Measurements from ENCODE around the gene CREB3L4.
A peak's percentile ranks its signal among the peaks of the same experiment; 100 is the strongest.

CREB3L4 gene

DNA sequence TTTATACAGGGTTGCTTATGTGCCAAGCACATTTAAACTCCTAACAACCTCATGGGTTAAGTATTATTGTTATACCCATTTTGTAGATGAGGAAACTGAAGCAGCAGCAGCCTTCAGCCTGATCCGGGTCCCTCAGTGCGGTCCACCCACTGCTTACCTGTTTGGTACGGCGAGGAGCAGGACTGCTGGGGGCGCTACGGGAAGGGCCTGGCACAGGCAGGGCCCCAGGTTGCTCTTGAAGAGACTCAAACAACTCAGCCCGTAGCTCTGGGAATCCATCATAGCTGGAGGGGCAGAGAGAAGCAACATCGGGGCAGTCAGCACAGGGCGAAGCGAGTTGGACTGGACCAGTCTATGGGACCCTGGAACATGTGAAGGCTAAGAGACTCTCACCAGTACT, 30.4 kb upstream of the CREB3L4 start:
- no peak for DNase-seq (ENCODE audit: low read depth)

DNA sequence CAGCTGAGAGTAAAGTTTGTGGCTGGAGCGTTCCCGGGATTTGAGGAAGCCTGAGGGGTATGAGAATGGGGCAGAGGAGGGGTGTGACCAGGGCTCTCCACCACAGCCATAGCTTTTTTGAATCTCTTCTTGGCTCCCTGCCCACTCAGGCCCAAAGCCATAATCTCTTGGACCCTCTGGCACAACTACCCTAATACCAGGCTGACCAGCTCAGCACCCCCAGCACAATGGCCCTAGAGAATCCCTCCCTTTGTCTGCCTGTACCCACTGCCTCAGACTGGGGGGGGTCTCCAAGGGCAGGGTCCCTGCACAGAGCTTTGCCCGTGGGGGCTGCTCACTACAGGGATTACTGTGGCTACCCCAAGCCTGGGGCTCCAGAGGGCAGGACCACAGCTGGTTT, 28.7 kb upstream of the CREB3L4 start:
- DNase-seq (ENCODE audit: low read depth): no peak

DNA sequence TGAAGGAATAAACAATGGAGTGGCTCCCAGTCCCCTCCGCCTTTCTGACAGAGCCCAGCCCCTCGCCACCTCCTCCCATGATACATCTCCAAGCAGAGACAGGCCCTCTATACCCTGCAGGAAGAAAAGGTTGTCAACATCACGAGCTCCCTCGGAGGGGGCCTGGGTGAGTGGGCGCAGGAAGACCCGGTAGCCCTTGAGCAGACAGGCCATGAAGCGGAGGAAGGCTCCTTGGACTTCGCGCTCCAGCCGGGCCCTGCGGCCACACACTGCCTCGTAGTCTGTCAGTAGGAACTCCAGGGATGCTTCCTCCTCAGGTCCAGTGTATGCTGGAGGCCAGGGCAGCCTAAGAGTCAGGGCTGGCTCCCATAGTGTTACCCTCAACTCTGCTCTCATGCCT, 28.2 kb upstream of the CREB3L4 start:
- no peak for DNase-seq (ENCODE audit: low read depth)

DNA sequence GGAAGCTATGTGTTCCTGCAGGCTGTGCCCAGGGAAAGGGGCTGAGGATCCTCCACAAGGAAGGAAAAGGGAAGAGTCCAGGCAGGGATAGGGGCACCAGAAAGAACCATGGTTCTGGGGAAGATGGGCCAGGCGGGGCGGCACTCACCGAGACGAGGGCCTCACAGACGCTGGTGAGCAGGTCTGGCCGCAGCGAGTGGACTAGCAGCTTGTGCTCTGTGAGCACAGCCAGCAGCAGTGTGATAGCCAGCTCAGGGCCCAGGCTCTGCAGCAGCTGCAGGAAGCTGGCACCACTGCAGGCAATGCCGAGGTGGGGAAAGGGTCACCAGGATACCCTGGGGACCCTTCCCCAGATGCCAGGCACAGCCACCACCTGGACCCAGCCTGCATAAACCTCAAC, 26.9 kb upstream of the CREB3L4 start:
- no peak for DNase-seq (ENCODE audit: low read depth)

DNA sequence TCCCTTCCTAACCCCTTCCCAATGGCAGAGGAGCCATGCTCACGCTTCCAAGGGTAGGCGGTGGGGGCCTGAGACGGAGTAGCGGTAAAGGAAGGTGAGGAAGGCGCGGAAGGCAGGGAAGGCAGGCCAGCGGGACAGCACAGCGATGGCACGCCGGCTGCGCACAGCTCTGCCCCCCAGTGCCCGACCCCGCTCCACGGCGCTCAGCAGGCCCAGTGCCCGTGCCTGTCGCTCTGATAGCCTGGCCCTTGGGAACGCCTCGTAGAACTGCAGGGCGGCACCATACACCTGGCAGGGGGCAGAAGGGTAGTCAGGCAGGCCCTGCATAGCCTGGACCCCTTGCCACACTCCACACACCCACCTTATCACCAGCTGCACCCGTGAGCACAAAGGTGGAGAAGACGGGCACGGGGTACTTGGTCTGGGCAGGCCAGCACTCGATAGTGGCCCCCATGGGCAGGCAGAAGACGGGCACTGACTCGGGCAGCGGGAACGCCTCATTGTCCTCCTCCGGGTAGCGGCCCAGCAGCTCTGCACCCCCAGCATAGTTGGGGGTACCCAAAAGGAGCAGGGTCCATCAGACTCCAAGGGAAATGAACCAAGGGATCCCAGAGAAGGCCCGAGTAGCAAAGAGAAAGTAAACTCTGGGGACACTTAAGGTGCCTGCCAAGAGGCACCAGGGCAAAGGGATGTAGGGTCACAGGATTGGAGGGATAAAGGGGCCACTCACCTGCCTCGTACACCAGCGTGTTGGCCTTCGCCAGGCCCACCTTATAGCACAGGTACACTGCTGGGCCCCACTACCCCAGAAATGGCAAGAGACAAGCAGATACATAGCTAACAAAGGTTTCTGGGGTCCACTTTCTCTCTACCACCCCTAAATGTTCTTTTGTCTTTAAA, 25.6 kb upstream of the CREB3L4 start:
- no peak for DNase-seq (ENCODE audit: low read depth)

DNA sequence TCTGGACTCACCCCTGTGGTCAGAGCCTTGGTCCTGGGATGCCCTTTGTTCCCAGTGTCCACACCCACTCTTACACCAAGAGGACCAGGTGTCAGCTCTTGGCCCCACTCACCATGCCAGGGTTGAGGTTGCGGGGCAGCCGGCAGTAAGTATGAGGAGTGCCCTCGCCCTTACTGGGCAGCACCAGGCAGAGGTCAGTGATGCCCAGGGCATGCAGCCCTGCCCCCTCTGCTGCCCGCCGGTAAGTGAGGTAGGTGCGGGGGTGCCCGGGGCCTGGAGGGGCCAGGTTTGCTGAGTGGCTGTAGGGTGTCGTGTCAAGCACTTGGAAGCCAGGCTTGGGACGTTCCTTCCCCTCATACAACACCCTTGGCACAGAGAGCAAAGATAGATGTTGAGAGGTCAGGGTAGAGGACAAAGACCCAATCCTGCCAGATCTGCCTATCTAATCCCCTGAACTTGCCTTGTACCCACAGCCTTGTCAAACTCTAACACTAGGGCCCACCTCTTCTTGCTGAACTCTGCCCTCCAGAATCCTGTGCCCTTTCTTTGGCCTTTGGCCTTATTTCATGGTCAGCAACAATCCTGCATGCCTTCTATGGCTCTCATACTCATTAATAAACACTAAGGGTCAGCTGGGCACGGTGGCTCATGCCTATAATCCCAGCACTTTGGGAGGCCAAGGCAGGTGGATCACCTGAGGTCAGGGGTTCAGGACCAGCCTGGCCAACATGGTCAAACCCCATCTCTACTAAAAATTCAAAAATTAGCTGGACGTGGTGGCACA, 24.7 kb upstream of the CREB3L4 start:
- DNase-seq (ENCODE audit: low read depth): no peak

DNA sequence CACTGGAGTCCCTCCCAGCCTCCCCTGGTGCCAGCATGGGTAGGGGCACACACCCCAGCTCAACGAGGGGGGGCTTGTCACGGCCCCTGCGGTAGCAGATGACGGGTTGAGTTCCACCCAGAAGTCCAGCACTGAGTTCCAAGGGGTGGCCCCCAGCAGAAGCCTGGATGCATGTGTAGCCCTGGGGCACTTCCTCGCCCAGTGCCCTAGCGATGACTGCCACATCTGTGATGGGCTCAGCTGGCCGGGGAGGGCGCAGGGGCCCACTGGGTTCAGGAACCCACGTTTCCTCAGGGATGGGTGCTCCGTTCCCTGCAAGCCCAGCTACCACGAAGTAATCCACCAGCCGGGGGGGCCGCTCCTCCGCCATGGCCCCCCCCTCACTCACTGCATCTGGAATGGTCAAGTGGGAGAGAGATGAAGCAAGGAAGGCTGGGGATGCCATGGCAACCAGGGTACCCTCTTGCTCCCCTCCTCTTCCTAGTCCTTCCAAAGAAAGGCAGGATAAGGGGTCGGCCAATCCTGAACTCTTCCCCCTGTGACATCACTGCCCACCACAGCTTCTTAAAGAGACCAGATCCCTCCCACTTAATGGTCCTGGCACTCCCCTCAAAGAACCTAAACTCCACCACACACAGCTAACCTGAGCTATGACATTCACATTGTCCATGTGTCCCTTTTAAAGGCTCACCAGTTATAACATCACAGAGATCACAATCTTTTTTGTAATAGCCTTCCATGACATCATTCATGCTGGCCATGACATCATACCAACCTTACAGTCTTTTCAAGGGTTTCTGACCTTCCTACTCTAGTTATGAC, 23.5 kb upstream of the CREB3L4 start:
- DNase-seq (ENCODE audit: low read depth): no peak

DNA sequence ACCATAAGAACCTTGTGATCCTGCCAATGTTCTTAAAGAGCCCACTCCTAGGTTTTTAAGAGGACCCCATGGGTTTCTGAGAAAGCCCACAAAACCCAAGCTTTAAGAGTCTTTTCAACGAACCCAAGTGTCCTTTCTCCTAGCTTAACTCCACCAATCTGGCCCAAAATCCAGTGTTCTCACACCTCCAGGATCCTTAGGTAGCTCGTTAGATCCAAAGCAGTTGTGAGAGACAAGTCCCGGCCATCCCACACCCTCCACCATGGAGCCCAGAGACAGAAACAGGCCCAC, 22.9 kb upstream of the CREB3L4 start:
- no peak for DNase-seq (ENCODE audit: low read depth)

DNA sequence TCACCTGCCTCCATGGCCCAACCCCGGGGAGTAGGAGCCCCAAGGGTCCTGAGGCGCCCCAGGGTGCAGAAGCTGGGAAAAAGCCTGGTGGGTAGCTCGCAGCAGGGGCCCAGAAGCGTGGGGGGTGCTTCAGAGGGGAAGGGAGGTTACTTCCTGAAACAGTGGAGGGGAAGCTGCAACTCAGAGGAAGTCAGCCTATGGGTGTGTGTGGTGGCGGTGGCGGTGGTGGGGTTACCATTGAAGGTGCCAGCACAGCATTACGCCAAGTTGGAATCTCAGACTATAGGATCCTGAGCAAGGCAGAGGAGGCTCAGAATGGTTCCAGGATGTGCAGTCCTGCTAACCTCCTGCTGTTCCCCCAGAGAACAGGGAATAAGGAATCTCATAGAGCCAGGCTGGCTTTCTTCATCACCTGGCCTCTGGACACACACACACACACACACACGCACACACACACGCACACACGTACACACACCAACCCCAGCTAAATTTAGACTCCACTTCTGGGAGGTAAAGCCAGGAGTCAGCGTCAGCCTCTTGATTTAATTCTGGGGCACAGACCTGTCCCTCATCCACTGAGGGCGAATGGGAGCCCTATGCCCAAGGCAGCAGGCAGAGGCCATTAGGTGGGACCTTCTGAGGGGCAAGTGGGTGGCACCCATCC, 22.4 kb upstream of the CREB3L4 start:
- peak; percentile 63 for DNase-seq (ENCODE audit: low read depth)

DNA sequence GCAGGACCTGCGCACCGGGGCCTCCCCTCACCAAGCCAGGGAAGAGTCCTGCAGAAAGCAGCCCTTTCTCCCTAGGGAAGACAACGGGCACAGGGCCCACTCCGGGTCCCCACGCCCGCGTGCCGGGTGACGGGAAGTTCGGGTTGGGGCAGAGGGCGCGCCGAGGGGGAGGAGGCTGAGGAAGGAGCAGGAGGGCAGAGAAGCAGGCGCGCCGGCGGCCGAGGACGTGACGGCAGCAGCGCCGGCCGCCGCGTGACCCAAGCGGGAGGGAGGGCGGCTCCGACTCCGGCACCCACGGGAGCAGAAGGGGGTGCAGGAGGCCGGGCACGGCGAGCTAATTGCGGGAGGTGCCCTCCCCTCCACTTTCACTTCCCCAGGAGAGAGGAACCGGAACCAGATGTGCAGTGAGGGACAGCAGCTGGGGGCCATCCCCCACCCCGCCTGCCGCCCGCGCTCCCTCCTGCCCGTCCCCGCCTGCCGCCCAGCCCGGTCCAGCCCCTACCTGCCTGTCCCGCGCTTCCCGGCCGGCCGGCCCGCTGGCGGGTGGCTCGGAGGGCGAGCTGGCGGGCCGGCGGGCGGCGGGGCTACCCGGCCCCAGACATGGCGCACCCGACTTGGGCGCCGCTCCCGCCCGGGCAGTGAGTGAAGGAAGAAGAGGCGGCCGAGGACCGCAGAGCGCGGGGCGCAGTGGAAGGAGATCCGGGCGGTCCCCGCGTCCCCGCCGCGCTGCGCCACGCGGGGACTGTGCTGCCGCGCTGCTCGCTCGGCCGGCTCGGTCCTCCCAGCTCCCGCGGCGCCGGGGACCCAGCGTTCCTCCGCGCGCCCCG, 21.7 kb upstream of the CREB3L4 start:
- DNase-seq (ENCODE audit: low read depth): peak; percentile 47

DNA sequence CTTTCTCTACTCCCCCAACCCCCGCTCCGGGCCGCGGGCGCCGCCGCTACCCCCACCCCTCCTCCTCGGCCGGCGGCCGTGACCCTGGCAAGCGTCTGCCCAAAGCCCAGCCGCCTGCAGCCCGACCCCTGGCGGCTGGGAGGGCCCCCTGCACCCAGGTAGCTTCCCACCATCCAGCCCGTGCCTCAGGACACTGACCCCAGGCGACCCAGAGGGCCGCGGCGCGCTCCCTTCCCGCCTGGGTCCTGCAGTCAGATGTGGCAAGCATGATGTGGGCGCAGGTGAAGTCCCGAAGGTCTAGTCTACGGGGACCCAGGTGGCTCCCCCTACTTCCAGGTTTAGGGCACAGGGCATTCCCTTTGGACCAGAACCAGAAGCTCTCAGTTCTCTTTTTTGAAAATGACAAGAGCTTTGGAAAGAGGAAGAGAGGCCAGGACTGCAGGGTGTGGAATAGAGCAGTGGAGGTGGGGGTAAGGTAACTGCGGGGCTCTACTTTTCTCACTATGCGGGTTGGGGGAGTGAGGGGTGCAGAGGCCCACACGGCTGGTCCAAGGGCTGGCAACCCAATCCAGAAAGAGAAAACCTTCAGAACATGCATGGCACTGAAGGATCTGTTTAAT, 21.0 kb upstream of the CREB3L4 start, which contains the start of gene DENND4B:
Gene DENND4B, minus strand, starts transcription at position 97 of the 620 bp plus-strand sequence. CDS start 2,344 bp downstream, outside the sequence.
- DNase-seq (ENCODE audit: low read depth): peak; percentile 42

DNA sequence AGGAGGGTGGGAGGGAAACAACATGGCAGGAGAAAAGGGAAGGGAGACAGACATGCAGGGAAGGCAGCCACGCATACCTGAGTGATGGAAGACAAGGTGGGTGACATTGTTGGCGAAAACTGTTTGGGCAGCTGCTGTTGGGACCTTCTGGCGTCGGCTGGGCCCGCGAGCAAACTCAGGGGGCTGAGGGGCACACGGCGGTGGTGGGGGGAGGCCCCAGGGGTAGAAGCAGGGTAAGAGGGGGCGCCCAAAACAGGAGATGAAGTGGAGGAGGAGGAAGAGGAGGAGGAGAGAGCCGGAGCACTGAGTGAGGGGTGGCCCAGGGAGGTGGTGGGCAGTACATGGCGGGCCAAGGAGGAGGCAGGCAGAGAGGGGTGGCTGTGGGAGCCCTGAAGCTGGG, 16.5 kb upstream of the CREB3L4 start:
- DNase-seq (ENCODE audit: low read depth): no peak

DNA sequence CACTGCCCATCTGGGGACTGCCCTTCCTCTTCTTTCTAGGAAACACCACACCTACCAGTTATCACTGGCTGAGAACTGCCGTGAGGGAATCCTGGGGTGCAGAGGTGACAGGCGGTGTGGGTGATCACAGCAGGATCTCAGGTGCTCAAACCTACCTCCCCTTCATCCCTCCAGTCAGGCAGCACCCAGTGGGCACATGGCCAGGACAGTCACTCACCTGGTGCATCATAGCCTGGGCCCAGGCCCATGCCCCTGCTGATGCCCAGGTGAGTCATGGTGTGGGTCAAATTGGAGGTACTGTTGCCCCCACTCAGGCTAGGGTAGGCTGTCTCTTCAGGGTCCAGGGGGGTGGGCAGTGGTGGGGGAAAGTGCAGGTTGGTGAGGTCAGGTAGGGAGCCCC, 15.9 kb upstream of the CREB3L4 start:
- no peak for DNase-seq (ENCODE audit: low read depth)

DNA sequence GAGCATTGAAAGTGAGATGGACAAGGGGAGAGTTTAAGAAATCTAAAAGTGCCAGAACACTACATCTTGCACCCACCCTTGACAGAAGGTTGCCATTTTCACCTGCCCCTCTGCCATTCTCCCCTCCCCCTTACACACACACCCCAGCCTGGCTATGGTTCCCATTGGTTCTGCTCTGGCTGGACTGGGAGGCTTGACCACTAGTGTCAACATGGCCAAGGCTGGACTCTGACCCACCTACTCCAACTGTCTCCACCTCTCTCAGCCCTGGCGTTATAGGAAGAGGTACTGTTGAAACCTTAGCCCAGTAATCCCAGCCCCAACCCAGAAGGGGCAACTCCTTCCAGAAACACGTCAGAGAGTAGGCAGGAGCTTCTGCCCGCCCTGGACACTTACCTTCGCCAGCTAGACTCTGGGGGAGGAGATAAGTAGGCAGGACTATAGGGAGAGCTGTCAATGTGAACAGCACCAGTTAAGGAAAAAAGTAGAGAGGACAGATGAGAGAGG, 13.8 kb upstream of the CREB3L4 start:
- DNase-seq (ENCODE audit: low read depth): no peak

DNA sequence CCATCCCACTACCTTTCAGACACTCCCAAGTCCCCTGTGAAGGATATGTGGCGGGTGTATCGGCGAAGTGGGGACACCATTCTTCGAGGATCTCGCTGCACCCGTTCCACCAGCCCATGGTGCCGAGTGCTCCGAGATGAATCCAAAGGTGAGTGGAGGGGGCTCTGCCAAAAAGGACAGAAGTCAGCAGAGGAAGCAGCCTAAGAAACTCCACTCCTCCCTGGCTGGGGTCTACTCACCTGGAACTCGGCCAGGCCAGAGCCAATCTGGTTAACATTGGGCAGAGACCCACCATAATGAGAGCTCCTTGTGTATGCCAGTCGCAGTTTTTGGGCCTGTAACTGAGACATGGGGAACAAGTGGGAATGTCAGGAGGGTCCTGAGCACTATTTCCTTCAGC, 12.9 kb upstream of the CREB3L4 start:
- no peak for DNase-seq (ENCODE audit: low read depth)

DNA sequence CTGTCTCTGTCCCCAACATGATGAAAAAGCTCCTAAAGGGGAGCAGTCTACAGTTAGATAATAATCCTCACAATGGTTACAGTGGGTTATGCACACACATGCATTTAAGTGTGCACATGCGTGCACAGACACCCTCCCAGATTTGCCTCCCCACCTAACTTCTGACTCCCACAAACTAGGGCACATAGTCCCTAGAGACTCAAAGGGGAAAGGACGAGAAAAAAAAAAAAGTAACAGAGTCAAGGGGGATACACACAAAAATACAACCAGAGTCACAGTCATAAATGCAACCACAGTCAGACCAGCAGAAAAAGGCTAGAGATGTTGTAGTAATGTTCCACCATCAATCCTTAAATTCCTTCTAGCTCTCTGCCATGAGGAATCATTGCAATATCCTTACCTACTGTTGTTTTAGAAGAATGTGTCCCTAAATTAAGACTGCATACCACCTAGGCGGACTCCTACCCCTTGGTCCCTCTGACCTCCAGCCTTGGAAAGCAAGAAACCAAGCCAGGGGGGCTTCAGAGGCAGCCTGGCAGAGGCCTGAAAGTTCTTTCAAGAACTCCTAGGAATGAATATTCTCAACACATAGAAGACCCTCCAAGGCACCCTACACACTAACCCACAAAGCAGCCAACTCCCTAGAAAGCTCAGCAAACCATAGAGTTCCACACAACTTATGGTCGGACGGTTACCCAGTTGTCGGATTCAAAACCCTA, 10.5 kb upstream of the CREB3L4 start:
- DNase-seq (ENCODE audit: low read depth): no peak

DNA sequence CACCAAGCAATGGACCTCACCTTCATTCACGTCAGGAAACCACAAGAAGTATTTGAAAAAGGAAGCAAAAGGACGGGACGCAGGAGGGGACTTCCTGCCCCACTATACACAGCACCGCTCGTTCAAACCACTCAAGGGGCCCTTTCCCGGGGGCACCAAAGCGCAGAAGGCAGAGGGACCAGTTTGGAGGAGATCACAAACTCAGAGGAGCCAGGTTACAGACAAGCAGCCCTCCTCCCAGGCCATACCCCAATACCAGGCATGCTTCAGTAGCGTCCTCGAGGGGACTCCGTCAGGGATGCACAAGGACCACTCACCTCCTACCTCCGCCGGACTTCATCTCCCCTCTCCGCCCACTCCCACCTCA, 10.0 kb upstream of the CREB3L4 start:
- no peak for DNase-seq (ENCODE audit: low read depth)

DNA sequence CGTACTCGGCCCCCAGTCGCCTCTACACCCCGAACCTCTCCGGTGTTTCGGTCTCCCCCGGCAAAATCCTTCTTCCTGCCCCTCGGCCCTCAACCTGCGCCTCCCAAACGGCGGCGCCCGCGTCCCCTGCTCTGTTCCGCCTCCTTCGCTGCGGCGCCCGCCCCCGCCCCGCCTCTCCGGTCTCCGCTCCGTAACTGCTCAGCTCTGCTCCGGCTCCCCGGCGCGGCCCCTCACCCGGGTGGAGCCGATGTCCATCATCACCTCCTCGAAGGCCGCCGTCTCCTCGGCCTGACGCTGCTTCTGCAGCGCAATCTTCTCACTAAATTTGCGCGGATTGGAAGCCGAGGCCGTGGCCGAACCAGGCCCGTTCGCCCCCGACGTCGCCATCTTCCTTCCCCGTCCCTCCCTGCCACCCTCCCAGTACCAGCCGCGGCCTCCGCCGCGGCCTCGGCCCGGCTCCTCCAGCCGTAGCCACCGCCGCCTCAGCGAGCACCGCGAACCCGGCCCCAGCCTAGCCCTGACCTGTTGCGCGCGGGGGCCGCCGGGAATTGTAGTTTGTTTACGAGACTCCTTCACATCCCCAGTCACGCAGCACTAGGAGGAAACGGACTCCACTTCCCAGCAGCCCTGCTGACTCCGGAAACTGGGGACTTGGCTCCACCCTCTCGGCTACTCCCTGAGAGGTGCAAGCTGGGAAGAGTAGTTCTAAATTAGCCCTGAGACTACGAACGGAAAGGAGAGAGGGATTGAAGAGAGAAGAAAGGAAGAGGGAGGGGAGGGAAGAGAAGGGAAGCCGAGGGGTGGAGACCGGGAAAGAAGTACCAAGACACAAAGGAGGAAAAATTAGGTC, 9.4 kb upstream of the CREB3L4 start, which contains the start of gene CRTC2:
Gene CRTC2, minus strand, starts transcription at position 502 of the 850 bp plus-strand sequence. Its CDS starts 115 bp downstream, at position 387.
- DNase-seq (ENCODE audit: low read depth): peak; percentile 96

DNA sequence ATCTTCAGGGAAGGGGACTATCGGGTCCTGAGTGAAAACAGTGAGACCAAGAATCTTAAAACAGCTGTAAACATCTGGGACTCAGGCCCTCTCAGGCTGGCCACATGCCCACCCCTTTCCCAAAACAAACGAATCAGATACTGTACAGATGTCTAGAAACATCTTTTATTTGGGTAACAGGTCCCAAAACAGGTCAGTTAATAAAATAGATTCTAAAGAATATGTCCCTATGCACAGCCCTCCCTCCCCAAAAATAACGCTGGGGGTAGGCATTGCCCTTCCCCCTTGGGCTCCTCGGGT, 8.8 kb upstream of the CREB3L4 start:
- DNase-seq (ENCODE audit: low read depth): no peak

Measured in stimulated activated CD8-positive, alpha-beta memory T cell treated with anti-CD3 and anti-CD28 coated beads, Interleukin-15, amount 100 ng/mL, for 1 hour (primary cell).